ENCODE measurements around the gene ENOPH1. TPM values are rescaled to one million over a fixed set of nuclear protein-coding genes. Genes with fewer than 3 reads are reported as not detected.
"Not testable (repeated sequence)": the region's sequence is repeated elsewhere in the genome, so short reads cannot be mapped to it uniquely, and the experiment has no call there.

The ENOPH1 gene
- polyA plus RNA-seq, 1 donor (not counting 4 experiments of a cell fraction or from before 2014, with no cell fraction given) = 29.4 TPM

- H3K36me3 ChIP-seq (ENCODE audit: control insufficient read depth in 2 of 2, extremely low read depth in 1 of 2, insufficient read depth in 2 of 2, low read length in 2 of 2) = no peaks in the 10 kb centered on the region
- H4K20me1 ChIP-seq (ENCODE audit: control insufficient read depth, extremely low read depth, insufficient read depth, low read length) = no peaks in the 10 kb centered on the region
- no peaks in the 10 kb centered on the region for H3K27me3 ChIP-seq (ENCODE audit: control insufficient read depth, extremely low read depth, insufficient read depth, low read length)
- no peak overlapping the region for H3K4me2 ChIP-seq (ENCODE audit: control insufficient read depth, extremely low read depth, insufficient read depth, low read depth, low read length)
- H3K9me1 ChIP-seq (ENCODE audit: control insufficient read depth, extremely low read depth, insufficient read depth, low read length) = no peaks in the 10 kb centered on the region
- no peak overlapping the region for H2AFZ ChIP-seq (ENCODE audit: control insufficient read depth, low read length)
- DNase-seq (ENCODE audit: low read depth, low spot score) (no peak), FAIRE-seq (no peak)
- H3K79me2 ChIP-seq (ENCODE audit: control insufficient read depth, insufficient read depth, low read length) = no peaks in the 10 kb centered on the region
- TF ChIP-seq CTCF (optimal IDR thresholded peaks at IDR 0.05 in 1 of 3, IDR thresholded peaks at IDR 0.05 in 1 of 3, conservative IDR thresholded peaks at IDR 0.05 in 1 of 3; ENCODE audit: extremely low read depth in 1 of 3, insufficient read depth in 2 of 3, low read length in 3 of 3) = no peak
- no peak for TF ChIP-seq EZH2 (IDR thresholded peaks at IDR 0.05; ENCODE audit: low read length)
- no peak overlapping the region for H3K27ac ChIP-seq (ENCODE audit: control insufficient read depth, insufficient read depth, low read length)
- H3K4me1 ChIP-seq (ENCODE audit: control insufficient read depth, extremely low read depth, insufficient read depth, low read length) = no peaks in the 10 kb centered on the region
- dilution Hi-C loops (cut with MboI; ENCODE audit: extremely low pct_ligation_motif_present, low sequenced_read_pairs) = no loop called here
- H3K4me3 ChIP-seq (ENCODE audit: control insufficient read depth in 2 of 3, extremely low read depth in 1 of 3, insufficient read depth in 2 of 3, low read depth in 1 of 3, low read length in 3 of 3) = no peak overlapping the region
- H3K9me3 ChIP-seq (ENCODE audit: control insufficient read depth, low read depth, low read length) = no peaks in the 10 kb centered on the region
- no peak overlapping the region for H3K9ac ChIP-seq (ENCODE audit: control insufficient read depth, extremely low read depth, insufficient read depth, low read length)
These were observed 28.1 kb upstream of the ENOPH1 start for GRCh38 chr4:82402196-82402775.

- DNase-seq (ENCODE audit: low read depth, low spot score) (no peak), FAIRE-seq (no peak)
- no peak overlapping the region for H3K4me2 ChIP-seq (ENCODE audit: control insufficient read depth, extremely low read depth, insufficient read depth, low read depth, low read length)
- H3K9me3 ChIP-seq (ENCODE audit: control insufficient read depth, low read depth, low read length) = no peaks in the 10 kb centered on the region
- dilution Hi-C loops (cut with MboI; ENCODE audit: extremely low pct_ligation_motif_present, low sequenced_read_pairs) = no loop called here
- no peaks in the 10 kb centered on the region for H3K27me3 ChIP-seq (ENCODE audit: control insufficient read depth, extremely low read depth, insufficient read depth, low read length)
- no peaks in the 10 kb centered on the region for H3K4me1 ChIP-seq (ENCODE audit: control insufficient read depth, extremely low read depth, insufficient read depth, low read length)
- H3K27ac ChIP-seq (ENCODE audit: control insufficient read depth, insufficient read depth, low read length) = no peak overlapping the region
- no peak overlapping the region for H3K4me3 ChIP-seq (ENCODE audit: control insufficient read depth in 2 of 3, extremely low read depth in 1 of 3, insufficient read depth in 2 of 3, low read depth in 1 of 3, low read length in 3 of 3)
- no peaks in the 10 kb centered on the region for H3K9me1 ChIP-seq (ENCODE audit: control insufficient read depth, extremely low read depth, insufficient read depth, low read length)
- H4K20me1 ChIP-seq (ENCODE audit: control insufficient read depth, extremely low read depth, insufficient read depth, low read length) = no peaks in the 10 kb centered on the region
- no peaks in the 10 kb centered on the region for H3K79me2 ChIP-seq (ENCODE audit: control insufficient read depth, insufficient read depth, low read length)
- TF ChIP-seq CTCF (optimal IDR thresholded peaks at IDR 0.05 in 1 of 3, IDR thresholded peaks at IDR 0.05 in 1 of 3, conservative IDR thresholded peaks at IDR 0.05 in 1 of 3; ENCODE audit: extremely low read depth in 1 of 3, insufficient read depth in 2 of 3, low read length in 3 of 3) = no peak
- no peak for TF ChIP-seq EZH2 (IDR thresholded peaks at IDR 0.05; ENCODE audit: low read length)
- no peak overlapping the region for H3K9ac ChIP-seq (ENCODE audit: control insufficient read depth, extremely low read depth, insufficient read depth, low read length)
- no peak overlapping the region for H2AFZ ChIP-seq (ENCODE audit: control insufficient read depth, low read length)
- H3K36me3 ChIP-seq (ENCODE audit: control insufficient read depth in 2 of 2, extremely low read depth in 1 of 2, insufficient read depth in 2 of 2, low read length in 2 of 2) = no peaks in the 10 kb centered on the region
These were observed 26.7 kb upstream of the ENOPH1 start for GRCh38 chr4:82403725-82404124.

GRCh38 chr4:82415061-82415460 is 15.3 kb upstream of the ENOPH1 start:
- H3K9me3 ChIP-seq (ENCODE audit: control insufficient read depth, low read depth, low read length); dilution Hi-C loops (cut with MboI; ENCODE audit: extremely low pct_ligation_motif_present, low sequenced_read_pairs); DNase-seq (ENCODE audit: low read depth, low spot score); H3K79me2 ChIP-seq (ENCODE audit: control insufficient read depth, insufficient read depth, low read length); H3K4me3 ChIP-seq (ENCODE audit: control insufficient read depth in 2 of 3, extremely low read depth in 1 of 3, insufficient read depth in 2 of 3, low read depth in 1 of 3, low read length in 3 of 3); H4K20me1 ChIP-seq (ENCODE audit: control insufficient read depth, extremely low read depth, insufficient read depth, low read length); H2AFZ ChIP-seq (ENCODE audit: control insufficient read depth, low read length); H3K27ac ChIP-seq (ENCODE audit: control insufficient read depth, insufficient read depth, low read length); H3K36me3 ChIP-seq (ENCODE audit: control insufficient read depth in 2 of 2, extremely low read depth in 1 of 2, insufficient read depth in 2 of 2, low read length in 2 of 2); H3K9ac ChIP-seq (ENCODE audit: control insufficient read depth, extremely low read depth, insufficient read depth, low read length); H3K4me2 ChIP-seq (ENCODE audit: control insufficient read depth, extremely low read depth, insufficient read depth, low read depth, low read length); FAIRE-seq; H3K9me1 ChIP-seq (ENCODE audit: control insufficient read depth, extremely low read depth, insufficient read depth, low read length); H3K4me1 ChIP-seq (ENCODE audit: control insufficient read depth, extremely low read depth, insufficient read depth, low read length); H3K27me3 ChIP-seq (ENCODE audit: control insufficient read depth, extremely low read depth, insufficient read depth, low read length): not testable (repeated sequence)
